Stimulated activated CD8-positive, alpha-beta memory T cell treated with anti-CD3 and anti-CD28 coated beads, Interleukin-12 subunit alpha, Interleukin-12 subunit beta, amount 100 ng/mL, for 1 hour (primary cell): Measurements from ENCODE around the gene KDM2B.
"Not testable (repeated sequence)": the region's sequence is repeated elsewhere in the genome, so short reads cannot be mapped to it uniquely, and the experiment has no call there.

Experiments
- DNase-seq: peaks from one replicate; pipeline ENCODE4 v3.0.0-alpha.2; 2020; ENCODE audit warnings: low read depth

Gene KDM2B

DNA sequence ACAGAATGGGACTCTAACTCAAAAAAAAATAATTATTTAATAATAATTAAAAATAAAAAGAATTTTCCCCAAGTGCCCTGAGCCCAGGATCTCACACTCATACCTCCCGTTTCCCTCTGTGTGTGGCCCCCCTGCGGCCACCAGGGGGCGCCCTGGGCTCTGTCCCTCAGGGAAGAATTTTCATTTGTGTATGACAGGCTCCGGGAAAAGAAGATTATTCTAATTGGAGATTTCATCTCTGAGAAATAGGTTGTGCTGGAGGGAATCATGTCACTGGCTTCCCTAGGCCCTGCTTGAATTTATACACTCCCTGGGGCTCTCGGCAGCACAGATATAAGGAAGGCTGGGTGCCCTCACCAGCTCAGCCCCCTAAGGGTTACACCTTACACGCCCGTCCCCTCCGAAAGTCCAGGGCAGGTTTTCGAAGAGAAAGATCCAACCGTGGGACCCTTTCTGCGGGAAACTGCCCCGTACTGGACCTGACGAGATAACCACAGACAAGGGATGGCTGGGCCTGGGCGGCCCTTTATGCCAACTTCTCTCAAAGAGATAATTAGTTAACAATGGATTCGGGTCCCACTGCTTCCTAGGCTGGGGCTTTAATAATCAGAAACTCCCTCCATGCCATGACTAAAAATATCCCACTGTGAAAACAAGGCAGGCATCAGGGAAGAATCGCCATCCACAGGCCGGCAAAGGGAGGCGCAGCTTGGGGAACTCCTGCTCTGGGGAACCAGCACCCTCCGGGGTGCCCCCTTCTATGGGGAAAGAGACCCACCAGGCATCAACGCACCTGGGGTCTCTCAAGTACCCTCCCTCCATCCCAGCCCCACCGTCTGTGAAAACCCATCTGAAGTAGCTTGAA lies 80.7 kb downstream of the KDM2B start:
- DNase-seq: peak; percentile 63

DNA sequence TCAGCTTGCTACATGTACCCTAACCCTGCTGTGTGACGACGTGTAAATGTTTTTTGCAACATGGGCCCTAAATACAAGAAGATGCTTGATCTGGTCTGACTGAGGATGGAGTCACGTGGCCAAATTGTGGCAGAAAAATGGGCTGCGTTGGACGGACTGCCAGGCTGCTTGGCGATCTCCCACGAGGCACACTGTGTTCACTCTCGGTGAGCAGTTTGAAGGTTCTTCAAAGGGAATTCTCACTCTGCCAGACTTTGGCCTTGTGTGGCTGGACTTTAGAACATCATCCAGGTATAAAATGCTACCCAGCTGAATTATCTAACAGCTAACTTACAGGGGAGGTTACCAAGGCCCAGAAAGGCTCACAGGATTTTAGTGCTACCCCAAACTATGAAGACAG lies 85.1 kb downstream of the KDM2B start:
- DNase-seq: no peak

DNA sequence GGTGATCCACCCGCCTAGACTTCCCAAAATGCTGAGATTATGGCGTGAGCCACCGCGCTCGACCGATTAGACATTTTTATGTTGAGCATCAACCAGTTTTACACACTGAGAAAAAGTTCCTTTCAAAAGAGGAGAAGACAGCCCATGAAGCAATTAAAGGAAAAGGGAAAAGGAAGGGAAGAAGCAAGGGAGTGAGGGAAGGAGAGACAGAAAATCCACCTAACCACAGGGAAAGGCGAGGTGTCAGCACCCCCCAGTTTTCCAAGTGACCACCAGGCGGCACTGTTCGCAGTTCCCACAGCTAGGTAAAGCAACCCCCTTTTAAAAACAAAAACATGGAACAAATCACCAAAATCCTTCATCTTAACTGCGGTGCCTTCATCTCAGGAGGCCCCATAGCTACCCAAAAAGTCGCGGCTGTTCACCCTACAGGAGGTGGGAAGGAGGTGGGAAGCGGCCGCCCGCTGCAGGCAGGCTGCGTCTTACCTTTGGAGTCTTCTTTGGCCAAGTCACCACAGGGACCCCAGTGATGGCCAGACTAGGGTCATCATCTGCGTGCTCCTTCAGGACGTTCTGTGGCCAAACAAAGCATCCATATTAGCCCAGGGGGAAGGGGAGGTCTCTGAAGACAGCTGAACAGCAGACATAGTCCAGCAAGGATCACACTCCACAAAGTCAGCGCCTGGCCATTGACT lies 86.6 kb downstream of the KDM2B start:
- peak; percentile 42 for DNase-seq

DNA sequence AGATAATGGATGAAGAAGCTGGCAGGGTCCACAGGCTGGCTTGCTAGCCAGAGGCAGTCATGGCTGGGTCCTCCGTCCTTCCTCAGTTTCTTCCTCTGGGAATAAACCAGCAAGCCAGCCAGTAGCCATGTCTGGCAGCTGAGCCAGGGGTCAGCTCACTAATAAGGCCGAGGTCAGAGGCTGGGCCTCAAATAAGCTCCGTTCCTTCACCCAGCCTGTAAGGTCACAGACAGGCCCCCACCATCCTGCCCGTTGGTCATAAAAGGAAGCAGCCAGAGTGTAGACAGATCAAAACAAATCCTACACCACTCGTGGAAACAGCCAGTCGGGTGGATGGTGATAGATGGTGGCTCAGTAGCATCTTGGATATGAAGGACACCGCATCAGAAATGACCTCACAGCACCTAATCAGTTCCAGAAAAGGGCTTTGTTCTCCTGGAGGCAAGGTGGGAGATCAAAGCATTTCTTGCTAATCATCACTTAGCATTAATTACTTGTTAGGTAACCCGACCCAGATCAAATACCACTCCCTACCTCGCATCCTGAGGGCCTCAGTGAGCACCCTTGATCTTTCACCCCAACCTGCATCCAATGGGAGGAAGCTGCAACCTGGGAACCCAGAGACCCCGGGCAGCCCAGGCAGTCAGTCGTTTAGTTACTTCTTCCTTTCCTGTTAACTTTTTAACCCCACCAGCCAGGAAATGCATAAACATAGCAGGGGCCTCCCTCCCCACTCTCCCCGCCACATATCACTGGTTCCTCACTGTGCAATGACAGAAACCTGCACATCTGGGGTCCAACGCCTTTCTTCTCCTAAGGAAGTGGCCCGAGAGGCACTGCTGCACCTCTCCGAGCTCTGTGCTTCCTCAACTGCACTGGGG lies 90.2 kb downstream of the KDM2B start:
- DNase-seq: no peak

DNA sequence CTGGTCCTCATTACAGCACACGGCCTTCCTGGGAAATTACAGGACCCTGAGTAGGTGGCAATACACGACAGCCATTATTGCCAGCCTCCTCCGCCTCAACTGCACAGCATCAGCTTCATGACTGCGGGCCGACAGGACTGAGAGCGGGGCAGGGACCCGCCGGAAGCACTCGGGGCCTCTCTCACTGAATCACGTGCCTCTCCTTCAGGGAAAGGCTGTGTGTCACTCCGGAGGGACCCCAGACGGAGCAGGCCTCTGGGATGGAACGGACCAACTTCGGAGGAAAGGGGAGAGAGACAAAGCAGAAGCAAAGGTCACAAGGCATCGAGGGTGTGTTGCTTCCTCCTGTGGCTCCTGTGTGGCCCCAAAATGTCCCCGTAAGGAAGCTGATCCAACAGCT lies 90.9 kb downstream of the KDM2B start:
- DNase-seq: no peak

DNA sequence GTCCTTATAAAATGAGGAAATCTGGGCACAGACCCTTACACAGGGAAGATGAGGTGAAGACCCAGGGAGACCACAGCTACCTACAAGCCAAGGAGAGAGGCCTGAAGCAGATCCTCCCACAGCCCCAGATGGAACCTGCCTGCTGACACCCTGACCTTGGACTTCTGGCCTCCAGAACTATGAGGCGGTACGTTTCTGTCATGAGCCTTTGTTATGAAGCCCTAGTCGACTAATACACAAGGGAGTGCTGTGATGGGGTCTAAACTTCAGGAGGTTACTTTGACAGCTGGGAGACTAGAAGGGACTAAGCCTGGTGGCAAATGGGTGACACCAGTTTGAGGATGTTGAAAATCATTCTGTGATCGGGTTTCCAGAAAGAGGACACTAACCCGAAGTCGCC lies 95.9 kb downstream of the KDM2B start:
- no peak for DNase-seq

DNA sequence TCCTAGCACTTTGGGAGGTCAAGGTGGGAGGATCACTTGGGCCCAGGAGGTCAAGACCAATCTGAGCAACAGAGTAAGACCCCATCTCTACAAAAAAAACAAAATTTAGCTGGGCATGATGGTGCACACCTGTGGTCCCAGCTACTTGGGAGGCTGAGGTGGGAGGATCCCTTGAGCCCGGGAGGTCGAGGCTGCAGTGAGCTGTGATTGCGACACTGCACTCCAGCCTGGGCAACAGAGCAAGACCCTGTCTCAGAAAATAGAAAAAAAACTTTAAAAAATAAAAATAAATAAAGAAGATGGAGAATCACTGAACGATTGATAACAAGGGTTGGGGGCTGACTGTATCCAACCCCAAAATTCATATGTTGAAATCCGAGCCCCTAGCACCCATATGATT lies 96.3 kb downstream of the KDM2B start:
- not testable (repeated sequence) for DNase-seq

DNA sequence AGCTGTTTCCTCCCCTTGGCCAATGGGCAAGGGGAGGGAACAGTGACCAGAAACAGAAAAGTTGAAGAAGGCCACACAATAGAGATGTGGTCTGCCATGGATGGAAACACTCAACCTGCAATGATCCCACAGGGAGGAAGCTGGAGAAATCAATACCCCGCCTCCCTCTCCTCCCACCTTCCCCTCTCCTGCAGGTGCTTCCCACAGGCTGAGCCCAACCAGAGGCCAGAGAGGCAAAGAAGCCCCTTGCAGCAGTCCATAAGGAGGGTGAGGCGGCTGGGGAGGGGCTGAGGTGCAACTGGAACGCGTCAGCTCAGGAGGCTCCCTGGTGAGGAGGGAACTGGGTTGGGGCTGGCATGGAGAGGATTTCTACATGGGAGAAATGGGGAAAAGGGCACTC lies 96.9 kb downstream of the KDM2B start:
- no peak for DNase-seq

DNA sequence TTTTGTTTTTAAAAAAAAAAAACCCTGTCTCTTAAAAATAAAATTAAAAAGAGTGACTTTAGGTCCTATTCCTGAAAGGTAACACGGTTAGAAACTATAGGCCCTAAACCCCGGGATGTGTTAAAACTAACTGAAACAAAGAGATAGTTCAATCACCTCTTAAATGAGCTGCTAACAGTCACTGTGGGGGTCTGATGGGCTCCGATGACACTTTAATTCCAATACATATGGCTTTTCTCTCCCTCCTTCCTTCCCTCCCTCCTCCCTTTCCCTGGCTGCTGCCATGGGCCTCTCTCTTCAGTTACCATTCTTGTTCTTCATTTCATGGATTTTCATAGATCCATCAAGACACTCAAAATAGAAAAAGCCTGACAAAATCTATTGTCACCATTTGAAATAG lies 104.3 kb downstream of the KDM2B start:
- no peak for DNase-seq

DNA sequence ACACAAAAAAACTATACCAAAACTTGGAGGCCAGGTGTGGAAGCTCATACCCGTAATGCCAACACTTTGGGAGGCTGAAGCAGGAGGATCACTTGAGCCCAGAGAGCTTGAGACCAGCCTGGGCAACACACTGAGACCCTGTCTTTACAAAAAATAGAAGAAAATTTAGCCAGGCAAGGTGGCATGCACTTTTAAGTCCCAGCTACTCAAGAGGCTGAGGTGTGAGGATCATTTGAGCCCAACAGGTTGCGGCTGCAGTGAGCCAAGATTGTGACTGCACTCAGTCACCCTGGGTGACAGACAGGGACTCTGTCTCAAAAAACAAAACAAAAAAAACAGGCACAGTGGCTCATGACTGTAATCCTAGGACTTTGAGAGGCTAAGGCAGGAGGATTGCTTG lies 105.5 kb downstream of the KDM2B start:
- DNase-seq: no peak

DNA sequence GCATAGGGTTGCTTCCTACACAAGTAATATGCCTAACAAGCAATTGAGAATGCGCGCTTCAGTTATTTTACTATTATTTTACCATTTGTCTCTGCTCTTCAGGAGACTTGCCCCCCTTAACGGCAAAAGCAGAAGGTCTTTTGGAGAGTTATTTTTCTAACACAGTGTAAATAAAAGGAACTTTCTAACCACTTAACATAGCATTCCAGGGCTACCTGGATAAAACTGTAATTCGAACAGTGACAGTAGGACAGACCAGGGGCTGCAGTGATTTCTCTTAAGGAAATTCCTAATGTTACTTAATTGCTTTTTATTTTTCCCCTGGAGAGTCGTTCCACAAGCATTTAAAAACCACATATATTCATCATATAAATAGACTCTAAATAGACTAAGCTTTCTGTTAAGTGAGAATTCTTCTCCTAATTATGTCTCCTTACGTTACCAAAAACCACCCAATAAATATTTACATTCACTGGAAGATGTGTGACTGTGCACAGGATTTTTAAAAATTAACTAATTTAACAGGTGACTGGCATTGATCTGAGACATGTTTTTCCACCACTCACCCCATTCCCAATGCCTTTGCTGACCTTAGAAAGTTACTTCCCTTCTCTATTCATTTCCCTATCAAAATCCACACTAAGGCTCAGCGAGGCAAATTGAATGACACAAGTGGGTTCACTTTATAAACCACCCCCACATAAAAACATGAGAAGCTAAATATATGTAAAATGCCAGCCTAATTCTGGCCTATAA lies 108.5 kb downstream of the KDM2B start:
- no peak for DNase-seq

DNA sequence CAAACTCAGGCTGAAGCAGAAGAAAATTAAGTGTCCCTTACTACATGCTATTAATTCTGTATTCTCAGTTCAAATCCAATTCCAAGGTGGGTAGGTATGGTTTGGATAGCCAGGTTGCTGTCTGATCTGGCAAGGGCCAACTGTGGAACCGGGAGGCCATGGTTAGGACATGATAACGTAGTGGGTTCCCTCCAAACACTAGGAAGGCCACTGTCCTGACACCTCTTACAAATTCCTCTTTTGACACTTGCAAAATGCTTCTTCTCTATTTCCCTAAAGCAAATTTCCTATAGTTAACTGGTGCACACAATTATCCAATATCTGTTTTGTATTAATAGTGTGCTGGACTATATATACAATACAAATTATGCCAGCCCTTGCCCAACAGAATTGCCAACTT lies 110.1 kb downstream of the KDM2B start:
- DNase-seq: no peak

DNA sequence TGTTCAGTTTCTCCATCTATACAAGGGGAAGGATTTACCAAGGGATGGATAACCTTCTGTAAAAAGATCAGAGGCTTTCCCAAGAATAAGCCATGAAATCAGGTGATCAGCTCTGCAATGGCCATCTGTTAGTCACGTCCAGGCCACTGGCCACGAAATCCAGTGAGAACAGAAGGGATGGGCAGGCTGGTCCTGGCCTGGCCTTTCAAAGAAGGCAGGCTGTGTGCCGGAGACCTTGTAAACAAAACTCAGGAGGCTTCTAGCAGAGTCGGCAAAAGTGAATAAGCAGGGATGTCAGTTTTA lies 112.4 kb downstream of the KDM2B start:
- no peak for DNase-seq

DNA sequence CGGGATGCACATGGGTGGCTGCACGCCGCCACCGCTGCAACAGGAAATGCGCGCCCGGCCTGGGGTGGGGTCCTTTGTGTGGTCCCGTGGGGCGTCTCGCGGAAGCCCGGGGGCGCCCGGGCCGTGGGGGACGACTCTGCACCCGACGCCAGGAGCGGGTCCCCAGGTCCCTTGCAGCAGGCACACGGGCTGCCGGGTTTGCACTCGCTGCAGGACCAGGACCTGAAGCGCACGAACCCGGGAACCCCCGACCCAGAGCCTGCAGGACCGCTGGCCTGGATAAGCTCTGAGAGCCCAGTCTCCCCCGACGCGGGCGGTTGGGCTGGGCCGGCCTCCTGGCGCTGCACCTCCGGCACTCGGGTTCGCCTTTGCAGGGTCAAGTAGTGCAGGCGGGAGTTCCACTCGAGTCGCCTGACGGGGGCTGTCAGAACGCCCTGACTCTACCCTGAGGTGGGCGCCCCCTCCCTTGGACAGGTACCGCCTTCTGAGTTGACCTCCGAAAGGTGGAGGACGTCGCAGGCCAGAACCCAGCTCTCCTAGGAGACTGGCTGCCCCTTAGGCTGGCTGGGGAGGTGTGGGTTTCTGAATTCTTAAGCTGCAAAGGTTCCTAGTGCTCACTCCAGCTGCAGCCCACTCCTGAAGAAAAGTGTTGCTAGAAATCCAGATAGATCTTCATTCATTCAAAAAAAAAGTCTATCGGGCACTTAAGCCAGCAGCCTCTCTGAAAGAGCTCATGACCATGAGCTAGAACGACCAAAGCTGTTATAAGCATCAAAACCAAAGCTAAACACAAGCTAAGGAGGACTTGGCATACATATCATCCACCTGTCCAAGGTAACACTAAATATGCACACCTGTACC lies 113.0 kb downstream of the KDM2B start:
- peak; percentile 1 for DNase-seq

DNA sequence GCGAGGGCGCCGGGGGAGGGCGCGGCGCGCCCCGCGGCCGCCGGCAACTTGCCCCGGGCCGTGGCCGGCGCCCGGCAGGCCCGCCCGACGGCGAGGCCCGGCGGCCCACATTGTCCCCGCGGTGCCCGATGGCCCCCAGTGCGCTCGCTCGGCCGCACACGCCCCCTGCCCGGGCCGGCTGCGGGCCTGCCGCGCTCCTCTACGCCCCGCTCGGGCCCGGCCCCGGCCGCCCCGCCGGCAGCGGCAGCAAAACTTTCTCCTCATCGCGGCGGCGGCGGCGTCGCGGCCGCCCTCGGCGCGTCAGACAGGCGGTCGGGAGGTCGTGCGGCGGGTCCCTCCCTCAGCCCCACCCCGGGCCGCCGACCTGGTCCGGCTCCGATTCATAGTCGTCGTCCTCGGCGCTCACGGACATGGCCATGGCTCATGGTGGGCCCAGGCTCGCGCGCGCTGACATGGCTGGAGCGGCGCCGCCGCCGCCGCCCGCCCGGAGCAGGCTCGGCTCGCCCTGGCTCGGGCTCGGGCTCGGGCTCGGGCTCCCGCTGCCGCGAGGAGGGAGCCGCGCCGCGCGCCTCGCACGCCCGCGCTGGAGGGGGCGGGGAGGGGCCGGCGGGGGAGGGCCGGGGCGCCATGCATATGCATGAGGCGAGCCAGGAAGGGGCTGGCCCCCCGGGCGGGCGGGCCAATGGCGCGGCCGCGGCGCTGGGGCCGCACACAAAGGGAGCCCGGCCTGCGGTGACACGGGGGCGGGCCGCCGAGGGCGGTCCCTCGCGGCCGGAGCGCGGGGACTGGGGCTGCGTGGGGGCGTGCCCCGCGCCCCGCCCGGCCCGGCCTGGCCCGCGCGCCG lies 113.8 kb downstream of the KDM2B start:
- peak; percentile 76 for DNase-seq

DNA sequence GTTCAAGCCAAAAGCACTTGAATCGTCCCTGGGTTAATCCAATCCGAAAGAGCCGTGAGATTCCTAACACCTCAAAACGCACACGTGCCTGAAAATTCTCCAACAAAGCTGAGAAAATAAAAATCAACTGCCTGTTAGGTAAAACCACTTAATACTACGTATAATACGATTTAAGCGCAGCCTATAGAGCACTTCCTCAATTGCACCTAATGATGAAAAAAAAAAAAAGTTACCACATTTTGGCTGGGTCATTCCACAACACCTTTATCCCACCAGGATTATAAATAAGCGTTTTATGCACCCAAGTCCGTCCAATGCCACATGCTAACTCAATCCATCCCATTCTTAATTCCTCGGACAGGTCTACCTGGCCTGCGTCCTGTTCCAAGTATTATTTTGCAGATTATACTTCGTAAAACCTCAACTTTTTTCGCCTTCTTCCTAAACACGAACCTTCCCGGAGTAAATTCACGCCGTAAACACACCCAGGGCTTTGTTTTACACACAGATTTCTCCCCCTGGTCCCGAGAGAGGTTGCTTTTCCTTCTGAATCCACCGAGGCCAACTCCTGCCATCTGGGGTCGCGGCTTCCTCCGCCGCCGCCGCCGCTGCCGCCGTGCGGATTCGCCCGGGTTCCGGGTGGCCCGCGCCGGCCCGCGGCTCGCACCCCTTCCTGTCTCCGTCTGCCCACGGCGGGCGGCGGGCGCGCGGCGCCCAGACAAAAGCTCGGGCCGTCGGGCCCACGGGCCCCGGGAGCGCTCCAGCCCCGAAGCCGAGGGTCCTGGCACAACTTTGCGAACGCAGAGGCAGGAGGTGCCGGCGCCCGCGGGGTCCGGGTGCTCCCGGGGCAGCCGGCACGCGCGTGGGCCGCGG lies 114.7 kb downstream of the KDM2B start:
- peak; percentile 4 for DNase-seq

DNA sequence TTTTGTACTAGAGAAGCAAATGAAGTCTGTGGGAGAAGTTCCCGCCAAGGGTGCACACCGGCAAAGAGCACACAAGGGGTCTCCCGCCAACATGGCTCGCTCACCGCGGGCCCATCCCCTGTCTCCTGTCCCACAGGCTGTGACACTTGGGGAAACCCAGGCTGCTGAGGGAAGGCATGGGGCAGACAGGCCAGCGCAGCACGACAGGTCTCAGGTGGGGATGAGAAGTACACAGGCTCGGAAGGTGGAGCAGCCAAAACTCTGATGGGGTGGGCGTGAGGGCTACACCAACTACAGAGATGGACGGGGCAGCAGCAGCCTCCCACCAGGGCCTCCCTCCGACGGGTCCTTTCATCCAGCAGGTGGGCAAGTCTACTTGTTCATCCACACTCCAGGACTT lies 116.5 kb downstream of the KDM2B start:
- no peak for DNase-seq

DNA sequence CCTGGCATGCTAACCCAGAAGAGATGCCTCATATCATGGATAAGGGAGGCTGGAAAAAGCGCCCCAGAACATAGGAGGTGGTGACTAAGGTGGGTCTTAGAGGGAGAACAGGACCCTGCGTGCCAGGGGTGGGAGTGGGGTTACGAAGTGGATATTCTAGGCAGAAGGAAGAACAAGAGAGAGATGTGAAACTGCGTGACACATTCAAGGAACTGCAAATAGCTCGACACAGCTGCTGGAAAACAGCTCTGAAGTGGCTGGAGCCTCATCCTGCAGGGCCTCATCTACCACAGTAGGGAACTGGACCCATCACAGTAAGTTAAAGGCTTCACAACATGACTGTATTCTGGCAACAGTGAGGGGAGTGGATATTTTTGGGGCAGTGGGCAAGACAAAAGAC lies 119.8 kb downstream of the KDM2B start:
- no peak for DNase-seq

DNA sequence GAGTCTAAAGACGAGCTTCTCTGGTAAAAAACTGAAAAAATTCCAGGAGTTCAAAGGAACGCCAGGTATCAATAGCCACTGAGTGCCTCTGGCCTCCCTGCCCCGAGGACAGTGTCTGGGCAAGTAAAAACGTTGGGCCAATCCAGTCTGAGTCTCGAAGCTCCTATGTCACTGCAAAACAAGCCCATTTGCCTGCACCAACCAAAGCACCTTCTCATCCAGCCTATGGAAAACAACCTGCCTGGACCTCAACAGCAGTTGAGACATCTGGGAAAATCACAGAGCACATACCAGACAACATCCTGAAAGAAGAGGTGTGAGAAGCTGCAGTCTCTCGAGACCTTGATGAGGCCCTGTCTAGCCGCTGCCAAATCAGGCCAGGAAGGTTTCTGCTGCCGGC lies 124.3 kb downstream of the KDM2B start:
- DNase-seq: no peak
